ENCODE data around the gene AKAP8L.
"Not testable (repeated sequence)": the region's sequence is repeated elsewhere in the genome, so short reads cannot be mapped to it uniquely, and the experiment has no call there.

Gene AKAP8L

DNA sequence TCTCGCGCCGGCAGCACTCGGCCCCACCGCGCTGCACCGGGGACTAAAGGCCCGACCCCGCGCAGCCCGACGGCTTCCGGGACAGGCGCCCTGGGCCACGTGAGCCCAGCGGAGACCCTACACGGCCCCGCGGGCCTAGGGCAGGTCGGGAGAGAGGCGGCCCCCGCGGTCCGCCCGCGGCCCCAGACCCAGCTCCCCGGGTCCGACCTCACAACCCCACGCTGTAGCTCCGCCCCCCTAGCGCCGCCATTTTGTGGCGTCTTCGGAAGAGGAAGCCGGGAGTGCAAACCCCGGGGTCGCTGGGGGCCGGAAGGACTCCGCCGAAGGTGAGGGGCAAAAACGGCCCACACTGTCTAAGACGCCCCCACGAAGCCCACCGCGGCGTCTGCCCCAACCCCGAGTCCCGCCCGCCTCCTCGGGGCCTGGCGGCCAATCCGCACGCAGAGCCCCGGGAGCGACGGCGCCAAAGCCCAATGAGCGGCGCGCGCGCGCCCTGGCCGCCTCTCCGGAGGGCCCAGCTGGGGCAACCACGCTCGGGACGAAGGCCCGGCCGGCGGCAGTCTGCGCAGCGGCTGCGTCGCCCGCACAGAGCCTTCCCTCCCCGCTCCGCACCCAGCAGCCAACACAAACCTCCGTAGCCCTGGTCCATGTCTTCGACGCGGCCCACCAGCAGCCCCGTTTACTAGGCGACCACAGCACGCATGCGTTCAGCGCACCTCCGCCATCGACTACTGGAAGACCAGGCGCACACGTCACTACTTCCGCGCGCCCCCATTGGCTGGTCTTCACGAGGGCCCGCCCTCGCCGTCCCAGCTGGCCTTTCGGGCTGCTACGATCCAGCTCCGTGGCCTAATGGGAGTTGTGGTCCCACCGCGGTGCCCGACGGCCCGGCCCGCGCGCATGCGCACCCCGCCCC lies 39.4 kb downstream of the AKAP8L start, which contains the start of gene AKAP8:
Gene AKAP8, minus strand, starts transcription at position 705 of the 916 bp plus-strand sequence. Its CDS starts 56 bp downstream, at position 649.
- DNase-seq = peak; percentile 97

- DNase-seq = peak; percentile 8
Measured at GRCh38 chr19:15378534-15379082, 40.2 kb downstream of the AKAP8L start.

DNA sequence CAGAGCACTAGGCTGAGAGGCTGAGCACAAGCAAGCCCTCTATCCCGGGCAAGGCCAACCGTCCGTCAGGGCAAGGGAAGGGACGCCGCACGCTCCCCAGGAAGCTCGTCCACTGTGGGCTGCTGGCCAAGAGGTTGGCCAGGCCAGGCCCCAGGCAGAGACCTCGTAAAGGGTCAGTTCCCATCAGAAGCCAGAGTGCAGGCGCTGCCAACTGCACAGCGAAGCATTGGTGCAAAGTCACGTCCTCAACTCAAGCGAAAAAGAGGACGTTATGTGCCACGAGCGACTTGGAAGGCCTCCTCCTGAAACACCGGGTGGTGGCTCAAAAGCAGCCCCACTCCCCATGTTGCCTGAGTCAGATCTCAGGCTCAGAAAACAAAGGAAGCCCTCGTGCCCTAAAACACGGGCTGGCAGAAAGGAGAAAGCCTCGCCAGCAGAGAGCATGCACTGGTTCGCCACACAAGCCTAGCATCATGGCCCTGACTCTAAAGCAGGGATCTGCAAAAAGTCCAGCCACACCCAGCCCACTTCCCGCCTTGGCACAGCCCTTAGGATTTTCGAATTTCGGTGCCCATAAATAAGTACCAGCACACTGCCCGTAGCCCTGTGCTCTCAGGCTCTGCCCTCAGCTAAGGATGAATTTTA lies 43.9 kb downstream of the AKAP8L start:
- DNase-seq = no peak

- no peak for DNase-seq
Measured at GRCh38 chr19:15374105-15374651, 44.6 kb downstream of the AKAP8L start.

GRCh38 chr19:15373644-15374043 lies 45.1 kb downstream of the AKAP8L start:
- DNase-seq = no peak

DNA sequence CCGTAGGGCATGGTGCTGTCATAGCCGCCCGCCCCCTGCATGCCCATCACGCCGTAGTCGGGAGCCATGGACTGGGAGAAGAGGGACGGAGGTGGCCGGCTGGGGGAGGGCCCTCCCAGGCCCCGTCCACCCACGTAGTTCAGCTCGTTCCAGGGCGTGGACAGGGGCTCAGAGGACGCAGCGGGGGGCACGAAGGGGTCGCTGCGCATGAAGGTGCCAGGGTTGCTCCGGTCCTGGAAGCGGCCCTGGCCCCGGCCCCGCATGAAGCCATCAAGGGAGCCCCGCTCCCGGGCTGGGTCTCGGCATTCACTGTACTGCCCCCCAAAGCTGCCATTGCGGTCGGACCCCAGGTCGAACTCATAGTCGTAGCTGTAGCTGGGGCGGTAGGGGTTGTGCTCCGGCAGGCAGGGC lies 45.9 kb downstream of the AKAP8L start:
- DNase-seq = no peak

- no peak for DNase-seq
Measured at GRCh38 chr19:15372470-15372869, 46.3 kb downstream of the AKAP8L start.

DNA sequence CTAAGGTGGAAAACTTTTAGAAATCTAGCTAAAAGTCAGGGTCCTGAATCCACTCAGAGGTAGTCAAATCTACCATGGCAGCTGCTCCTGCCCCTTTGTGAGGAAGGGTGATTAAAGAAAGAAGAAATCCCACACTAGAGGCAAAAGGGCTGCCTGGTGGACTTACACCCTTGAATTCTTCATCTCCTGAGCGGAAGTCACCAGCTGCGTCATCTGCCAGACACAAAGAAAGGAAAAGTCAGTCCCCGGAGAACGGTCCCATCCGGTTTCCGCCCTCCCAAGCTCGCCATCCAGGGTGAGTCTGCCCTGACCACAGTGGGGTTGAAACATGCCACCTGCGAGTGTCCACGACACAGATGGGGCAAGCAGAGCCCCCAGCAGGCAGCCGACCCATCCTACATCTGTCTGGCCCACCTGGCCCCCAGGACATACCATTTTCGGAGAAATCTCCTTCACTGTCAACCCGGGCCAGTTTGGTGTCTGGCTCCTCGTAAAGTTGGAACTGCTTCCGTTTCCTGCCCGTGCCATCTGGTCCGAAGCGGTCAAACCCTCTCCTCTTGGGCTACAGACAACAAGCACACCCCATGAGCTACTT lies 46.9 kb downstream of the AKAP8L start:
- no peak for DNase-seq

DNA sequence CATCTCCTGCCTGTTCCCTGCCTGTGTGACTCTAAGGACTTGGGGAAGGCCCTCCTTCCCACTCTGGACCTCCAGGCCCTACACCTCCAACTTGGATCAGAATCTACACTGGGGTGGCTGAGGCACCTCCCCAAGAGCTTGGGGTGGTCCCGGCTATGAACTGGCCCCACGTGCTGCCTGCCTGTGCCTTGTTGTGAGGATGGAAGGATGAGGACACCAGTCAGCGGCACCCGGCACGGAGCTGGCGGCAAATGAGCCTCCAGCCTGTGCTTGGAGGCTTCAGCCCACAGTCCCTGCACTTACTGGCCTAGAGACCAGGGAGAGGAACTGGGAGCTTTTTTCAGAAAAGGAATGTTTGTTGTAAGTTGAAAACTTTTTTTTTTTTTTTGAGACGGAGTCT lies 47.7 kb downstream of the AKAP8L start:
- no peak for DNase-seq

- DNase-seq = no peak
Measured at GRCh38 chr19:15369594-15369891, 49.2 kb downstream of the AKAP8L start.

DNA sequence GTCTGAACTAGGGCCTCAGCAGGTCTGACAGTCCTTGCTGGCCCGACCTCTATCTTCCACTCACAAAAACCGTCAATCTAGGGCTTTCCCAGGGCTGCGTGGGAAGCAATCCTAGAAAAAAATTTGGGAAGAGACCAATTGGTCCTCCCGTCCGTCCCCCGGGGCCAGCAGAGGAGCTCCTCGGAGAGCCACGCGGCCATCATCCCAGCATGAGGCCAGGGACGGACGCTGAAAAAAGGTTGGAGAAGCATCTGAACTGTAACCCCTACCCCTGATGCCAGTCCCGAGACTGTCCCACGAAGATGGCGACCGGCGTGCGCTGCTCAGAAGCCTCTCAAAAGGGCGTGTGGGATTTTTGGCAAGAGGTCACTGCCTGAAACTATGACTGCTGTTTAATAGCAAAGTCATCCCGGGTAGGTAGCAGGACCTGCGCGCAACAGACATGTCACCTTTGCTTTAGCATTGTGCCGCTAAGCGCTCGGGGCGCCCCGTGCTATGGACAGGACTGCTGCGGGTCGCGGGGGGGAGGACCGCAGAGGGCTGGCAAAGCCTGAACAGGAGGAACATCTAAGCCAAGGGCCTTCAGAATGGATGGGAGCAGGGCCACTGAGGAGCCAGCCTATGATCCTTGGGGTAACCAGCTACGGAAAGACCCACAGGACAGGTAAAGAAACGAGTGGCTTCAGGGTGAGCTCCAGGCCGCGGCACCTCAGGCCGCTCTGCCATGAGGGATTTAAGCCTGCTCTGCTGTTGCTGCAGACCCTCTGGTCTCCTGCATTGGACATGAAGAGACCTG lies 49.8 kb downstream of the AKAP8L start:
- DNase-seq = no peak

GRCh38 chr19:15368051-15368632 lies 50.6 kb downstream of the AKAP8L start:
- no peak for DNase-seq

DNA sequence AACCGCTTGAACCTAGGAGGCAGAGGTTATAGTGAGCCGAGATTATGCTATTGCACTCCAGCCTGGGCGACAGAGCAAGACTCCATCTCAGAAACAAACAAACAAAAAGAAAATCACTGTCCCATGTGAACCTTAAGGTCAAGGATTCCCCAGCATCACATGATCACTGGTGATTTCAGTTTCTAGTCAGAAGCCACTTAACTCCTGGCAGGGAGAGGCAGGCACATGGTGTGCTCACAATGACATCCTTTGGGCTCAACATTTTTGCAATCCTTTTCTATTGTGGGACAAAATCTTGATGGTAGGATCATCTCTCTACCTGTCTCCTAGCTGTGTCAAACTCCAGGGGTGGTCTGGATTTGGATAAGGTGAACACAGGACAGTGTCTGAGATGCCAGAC lies 51.3 kb downstream of the AKAP8L start:
- DNase-seq = no peak

GRCh38 chr19:15365264-15365663 lies 53.5 kb downstream of the AKAP8L start:
- no peak for DNase-seq

- DNase-seq = not testable (repeated sequence)
Measured at GRCh38 chr19:15363791-15364190, 55.0 kb downstream of the AKAP8L start.

- DNase-seq = not testable (repeated sequence)
Measured at GRCh38 chr19:15363048-15363447, 55.7 kb downstream of the AKAP8L start.

DNA sequence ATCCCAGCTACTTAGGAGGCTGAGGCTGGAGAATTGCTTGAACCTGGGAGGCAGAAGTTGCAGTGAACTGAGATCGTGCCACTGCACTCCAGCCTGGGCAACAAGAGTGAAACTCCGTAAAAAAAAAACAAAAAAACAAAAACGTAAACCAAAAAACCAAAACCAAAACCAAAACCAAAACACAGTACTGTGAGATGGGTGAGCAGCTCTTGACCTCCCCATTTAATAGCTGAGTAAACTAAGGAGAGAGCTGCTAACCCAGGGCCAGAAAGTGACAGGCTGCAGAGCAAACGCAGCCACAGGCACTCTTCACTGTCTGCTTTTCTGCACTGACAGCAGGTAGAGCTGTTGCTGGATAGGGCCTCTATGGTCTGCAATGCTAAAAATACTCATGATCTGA lies 58.8 kb downstream of the AKAP8L start:
- DNase-seq = not testable (repeated sequence)

GRCh38 chr19:15358918-15359317 lies 59.9 kb downstream of the AKAP8L start:
- DNase-seq = no peak

GRCh38 chr19:15357906-15358305 lies 60.9 kb downstream of the AKAP8L start:
- DNase-seq = no peak

DNA sequence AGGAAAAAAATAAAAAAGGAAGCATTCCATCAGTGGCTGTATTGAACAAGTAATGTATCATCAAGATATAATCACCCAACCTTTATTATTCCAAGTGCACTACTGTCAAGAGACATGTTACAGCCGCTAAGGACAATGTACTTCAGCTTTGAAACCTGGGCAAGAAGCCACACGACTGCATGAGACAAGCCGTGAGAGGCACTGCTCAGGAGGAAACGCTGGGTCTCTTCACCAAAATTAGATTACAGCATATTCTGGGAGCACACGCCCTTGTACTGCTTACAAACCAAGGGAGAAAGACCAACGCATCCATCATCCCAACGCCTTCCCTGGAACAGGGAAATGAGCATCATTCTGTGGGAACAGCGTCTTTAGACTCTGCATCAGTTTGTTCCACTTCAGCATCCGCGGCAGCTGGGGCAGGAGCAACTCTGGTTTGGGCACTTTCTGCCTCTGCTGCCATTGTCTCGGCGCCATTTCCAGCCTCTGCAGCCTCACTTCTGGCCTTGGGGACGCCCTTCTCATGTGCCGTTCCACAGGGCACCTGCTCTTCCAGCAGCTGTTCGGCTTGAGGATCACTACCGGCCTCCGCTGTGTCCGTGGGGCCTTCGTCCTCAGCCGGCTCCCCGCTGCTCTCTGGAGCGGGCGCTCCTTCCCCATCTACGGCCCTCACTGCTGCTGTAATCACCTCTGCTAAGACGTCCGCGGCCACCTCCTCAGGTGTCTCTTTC lies 64.1 kb downstream of the AKAP8L start:
- no peak for DNase-seq

DNA sequence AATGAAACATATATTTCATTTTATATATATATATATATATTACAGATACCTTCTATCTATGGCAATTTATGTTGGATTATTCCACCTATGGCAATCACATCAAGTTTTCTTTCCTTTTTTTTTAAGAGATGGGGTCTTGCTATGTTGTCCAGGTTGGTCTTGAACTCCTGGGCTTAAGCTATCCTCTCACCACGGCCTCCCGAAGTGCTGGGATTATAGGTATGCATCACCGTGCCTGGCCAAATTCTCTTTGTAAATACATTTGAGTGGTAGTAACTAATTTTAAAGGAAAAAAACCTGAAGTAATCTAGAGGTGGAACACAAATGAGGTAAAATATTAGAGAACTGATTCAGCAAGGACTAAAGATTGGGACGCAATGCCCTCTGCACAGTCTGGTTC lies 64.9 kb downstream of the AKAP8L start:
- DNase-seq = no peak
